GM21529 (cell line): ENCODE data around the gene TBCB.
"Not testable (repeated sequence)": the region's sequence is repeated elsewhere in the genome, so short reads cannot be mapped to it uniquely, and the experiment has no call there.

Source experiments
- ATAC-seq: cut with Tn5 transposase; IDR thresholded peaks from one replicate; pipeline ENCODE4 v1.9.1; 2021; ENCODE audit not compliant: unreplicated experiment

The TBCB gene, protein sequence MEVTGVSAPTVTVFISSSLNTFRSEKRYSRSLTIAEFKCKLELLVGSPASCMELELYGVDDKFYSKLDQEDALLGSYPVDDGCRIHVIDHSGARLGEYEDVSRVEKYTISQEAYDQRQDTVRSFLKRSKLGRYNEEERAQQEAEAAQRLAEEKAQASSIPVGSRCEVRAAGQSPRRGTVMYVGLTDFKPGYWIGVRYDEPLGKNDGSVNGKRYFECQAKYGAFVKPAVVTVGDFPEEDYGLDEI

DNA sequence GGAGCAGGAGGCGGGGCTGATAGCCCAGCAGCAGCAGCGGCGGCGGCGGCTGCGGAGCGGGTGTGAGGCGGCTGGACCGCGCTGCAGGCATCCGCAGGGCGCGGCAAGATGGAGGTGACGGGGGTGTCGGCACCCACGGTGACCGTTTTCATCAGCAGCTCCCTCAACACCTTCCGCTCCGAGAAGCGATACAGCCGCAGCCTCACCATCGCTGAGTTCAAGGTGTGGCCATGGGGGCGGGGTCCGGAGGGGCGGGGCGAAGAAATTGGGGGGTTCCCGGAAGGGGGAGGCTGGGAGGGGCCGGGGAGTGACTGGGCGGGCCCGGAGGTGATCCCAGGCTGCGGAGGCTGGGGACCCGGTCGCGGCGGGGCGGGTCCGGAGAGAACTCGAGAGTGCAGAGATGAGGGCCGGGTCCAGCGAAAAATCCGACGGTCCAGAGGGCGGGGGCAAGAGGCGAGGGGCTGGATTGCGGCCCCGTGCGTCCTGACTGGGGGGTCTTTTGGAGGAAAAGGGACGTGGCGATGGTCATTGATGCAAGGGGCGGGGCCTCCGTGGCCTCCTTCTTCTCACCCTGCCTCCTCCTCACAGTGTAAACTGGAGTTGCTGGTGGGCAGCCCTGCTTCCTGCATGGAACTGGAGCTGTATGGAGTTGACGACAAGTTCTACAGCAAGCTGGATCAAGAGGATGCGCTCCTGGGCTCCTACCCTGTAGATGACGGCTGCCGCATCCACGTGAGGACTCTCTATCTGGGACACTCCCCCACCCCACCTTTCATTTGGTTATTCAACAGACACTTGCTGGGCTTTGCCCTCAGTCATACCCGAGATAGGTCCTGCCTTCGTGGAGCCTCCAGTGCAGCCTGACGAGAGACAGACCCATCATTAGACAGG is at the start of gene TBCB:
TSS of gene TBCB (plus strand) at position 16 of the 891 bp plus-strand sequence. CDS start at position 109, 93 bp downstream.
- ATAC-seq: no peak

DNA sequence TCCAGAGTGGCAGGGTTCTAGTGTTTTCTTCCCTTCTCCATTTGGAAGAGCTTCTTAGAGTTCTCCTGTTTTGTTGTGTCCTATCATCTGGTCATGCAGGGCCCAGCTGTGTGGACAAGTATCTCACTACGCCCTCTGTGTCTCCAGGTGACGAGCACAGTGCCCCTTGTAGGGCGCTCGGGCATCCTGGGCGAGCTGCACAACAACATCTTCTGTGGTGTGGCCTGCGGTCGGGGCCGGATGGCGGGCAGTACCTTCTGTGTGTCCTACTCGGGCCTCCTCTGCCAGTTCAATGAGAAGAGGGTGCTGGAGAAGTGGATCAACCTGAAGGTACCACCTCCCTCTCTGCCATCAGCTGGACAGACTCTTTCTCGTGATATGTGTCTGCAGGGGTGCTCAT is 47.6 kb upstream of the TBCB start:
- no peak for ATAC-seq

GRCh38 chr19:36068810-36069499 is 46.3 kb upstream of the TBCB start:
- not testable (repeated sequence) for ATAC-seq

DNA sequence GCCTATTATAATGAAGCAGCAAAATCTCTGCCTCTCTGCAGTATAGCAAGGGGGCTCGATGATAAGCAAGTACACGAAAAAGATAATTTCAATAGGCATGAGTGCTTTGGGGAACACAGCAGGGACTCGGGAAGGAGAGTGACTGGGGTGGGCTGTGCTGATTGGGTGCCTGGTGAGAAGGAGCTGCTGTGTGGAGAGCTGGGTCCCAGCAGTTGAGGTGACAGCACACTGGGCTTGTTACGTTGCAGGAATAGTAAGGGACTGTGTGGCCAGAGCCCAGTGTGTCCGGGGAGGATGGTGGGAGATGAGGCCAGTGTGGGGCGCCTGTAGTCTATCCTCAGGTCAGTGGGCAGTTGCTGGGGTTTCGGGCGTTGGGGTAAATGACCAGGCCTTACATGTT is 43.2 kb upstream of the TBCB start:
- no peak for ATAC-seq

DNA sequence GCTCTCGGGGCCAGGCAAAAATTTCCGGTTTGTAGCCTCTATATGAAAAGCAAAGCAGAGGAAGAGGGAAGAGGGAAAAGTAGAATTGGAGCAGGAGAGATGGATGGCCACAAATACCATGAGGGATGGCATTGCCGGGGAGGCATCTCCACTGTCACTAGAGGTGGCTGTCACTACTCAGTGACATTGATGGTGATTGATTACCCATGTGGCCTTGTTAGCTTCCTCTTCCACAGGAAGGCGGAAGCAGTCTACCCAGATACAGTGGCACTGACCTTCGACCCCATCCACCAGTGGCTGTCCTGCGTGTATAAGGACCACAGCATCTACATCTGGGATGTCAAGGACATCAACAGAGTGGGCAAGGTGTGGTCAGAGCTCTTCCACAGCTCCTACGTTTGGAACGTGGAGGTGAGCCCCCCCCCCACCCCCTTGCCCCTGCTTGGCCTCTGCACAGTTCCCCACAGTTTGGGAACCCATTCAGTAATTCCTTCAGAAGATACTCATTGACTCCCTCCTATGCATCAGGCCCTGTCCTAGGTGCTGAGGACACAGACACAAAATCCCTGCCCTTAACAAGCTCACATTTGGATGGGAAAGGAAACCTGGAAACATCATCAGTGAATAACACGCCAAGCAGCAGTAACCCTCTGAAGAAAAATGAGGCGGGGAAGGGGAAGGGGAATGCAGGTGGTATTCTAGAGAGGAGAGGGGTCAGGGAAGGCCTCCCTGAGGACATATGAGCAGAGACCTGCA is 42.0 kb upstream of the TBCB start:
- ATAC-seq: no peak

DNA sequence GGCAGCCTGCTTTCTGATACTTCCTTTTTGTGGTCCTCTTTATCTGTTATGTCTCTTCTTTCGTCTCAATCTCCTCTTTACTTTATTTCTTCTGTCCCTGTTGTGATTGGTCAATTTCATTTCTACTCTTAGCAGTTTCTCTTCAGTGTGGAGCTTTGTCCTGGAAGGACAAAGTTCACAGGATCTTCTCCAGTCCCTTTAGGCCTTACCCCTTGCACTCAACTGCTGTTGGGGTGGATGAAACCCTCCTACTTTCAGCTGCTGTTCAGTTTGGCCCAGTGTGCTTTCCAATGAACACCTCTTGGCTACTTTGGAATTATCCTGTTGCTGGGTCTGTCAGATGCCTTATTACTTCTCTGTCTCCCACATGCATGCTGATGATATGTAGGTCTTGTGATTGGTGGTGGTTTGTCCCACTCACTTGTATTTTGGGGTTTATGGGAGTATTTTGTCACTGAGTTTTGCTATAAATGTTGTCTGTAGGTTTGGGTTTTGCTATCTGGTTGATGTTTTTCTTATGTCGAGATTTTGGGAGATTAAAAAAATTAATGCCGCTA is 35.8 kb upstream of the TBCB start:
- ATAC-seq: no peak

DNA sequence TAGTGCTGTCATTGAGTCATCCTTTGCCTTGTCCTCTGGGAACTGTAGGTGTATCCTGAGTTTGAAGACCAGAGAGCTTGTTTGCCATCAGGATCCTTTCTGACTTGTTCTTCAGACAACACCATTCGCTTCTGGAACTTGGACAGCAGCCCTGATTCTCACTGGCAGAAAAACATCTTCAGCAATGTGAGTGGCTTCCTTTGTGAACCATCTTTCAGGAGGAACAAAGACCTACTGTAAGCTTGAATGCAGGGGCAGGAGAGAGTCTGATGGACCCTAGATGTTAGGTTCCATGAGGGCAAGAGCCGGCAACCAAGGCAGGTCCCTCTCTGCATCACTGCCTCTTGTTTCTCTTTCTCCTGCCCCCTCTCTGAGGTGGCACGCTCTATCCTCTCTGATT is 33.9 kb upstream of the TBCB start:
- ATAC-seq: no peak

GRCh38 chr19:36081894-36082293 is 33.4 kb upstream of the TBCB start:
- no peak for ATAC-seq

- ATAC-seq: no peak
These were observed 32.4 kb upstream of the TBCB start for GRCh38 chr19:36082916-36083315.

DNA sequence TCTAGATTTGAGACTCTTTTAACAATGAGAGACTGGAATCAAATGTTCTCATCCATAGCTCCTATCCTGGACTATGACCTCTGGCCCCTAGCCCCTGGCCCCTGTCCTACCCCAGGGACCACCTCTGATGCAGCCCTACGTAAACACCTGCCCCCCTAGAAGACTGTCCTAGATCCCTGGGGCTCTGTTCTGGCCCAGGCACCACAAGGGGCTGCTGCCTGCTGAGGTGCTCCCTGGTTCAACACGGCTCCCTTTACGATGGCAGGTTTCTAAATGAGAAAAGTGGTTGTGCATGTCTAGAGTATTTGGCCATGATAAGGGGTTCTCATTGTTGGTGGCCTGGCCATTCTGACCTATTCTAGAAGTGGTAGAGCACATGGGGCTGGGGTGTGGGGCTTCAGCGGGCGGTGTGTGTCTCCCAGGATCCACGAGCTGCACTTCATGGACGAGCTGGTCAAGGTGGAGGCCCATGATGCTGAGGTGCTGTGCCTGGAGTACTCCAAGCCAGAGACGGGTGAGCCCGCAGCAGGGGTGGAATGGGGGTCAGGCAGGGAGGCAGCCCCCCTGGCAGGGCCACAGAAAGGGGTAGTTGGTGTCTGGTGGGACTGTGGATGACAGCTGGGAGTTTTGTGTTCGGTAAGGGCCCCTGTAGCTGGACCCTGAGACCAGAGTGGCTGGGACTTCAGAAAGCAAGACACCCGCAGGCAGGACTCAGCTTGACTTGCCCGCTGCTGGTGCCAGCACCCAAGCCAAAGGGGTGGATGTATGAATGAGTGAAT is 30.8 kb upstream of the TBCB start:
- no peak for ATAC-seq

DNA sequence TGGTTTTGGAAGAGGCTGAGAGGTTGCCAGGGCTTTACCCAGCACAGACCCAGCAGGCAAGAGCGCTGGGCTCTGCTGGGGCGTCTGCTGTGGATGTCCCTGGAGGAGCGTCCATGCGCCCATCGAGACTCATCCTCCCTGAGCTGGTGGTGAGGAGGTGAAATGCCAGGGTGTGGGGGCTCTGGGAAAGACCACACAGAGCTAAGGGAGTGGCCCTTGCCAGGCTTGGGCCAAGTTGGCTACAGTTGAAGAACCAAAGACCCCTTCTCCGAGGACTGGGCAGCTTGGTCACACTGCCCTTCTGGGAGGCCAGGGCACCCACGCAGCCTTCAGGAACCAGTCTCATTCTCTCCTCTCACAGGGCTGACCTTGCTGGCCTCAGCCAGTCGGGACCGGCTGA is 28.9 kb upstream of the TBCB start:
- ATAC-seq: no peak

- ATAC-seq: no peak
These were observed 25.4 kb upstream of the TBCB start for GRCh38 chr19:36089847-36090246.

- no peak for ATAC-seq
These were observed 24.2 kb upstream of the TBCB start for GRCh38 chr19:36090910-36091695.

- ATAC-seq: no peak
These were observed 22.7 kb upstream of the TBCB start for GRCh38 chr19:36092566-36092965.

DNA sequence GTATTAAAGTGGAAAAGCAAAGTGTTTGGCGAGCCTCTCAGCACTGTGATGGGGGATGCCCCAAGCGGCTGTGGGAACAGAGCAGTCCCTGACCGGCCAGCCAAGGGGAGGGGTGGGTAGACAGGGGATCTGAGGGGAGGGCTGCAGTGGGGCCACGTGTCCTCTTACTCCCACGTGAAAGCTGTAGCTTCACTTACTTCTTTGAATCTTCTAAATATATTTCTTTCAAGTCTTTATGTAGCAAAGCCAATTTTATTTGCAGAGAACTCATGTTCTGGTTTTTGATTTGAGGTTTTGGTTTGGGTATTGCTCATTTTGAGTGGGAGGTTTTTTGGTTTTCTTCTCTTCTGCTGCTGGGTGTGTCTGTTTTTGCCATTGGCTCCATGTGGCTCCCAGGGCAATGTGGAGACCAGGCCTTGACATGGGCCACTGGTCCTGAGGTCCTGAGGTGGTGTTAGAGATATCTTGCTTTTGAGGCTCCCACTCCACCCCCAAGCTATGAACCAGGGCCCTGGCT is 22.1 kb upstream of the TBCB start:
- peak; percentile 55 for ATAC-seq

DNA sequence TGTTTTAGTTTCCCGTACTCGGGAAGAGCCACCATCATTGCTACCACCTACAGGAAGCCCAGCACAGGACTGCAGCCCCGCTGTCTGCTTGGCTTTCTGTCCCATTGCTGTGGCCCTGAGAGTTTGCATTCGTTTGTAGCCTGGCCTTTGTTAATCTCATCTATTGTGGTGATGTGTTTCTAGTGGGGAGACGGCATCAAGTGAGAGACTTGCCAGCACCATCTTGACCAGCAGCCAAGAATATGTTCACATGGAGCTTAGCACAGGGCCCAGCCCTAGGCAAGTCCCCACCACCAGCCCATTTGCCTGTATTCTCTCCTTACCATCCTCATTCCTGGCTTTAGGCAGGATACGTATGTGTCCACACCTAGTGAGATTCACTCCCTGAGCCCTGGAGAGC is 21.6 kb upstream of the TBCB start:
- peak; percentile 14 for ATAC-seq

DNA sequence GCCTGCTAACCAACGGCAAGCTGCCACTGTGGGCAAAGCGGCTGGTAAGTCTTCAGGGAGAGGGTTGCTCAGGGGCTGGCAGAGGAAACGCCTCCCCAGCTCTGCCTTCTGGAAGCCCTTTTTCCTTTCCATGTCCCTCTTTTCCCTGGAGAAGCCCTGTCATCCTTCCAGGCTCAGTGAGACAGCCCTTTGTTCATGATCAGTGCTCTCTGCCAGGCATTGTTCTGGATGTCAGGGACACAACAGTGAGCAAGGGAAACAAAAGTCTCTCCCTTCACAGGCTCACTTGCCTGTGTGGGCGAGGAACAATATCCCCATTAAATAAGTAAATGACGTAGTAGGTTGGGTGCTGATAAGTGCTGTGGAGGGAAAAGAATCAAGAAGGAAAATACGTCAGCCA is 18.2 kb upstream of the TBCB start:
- no peak for ATAC-seq

DNA sequence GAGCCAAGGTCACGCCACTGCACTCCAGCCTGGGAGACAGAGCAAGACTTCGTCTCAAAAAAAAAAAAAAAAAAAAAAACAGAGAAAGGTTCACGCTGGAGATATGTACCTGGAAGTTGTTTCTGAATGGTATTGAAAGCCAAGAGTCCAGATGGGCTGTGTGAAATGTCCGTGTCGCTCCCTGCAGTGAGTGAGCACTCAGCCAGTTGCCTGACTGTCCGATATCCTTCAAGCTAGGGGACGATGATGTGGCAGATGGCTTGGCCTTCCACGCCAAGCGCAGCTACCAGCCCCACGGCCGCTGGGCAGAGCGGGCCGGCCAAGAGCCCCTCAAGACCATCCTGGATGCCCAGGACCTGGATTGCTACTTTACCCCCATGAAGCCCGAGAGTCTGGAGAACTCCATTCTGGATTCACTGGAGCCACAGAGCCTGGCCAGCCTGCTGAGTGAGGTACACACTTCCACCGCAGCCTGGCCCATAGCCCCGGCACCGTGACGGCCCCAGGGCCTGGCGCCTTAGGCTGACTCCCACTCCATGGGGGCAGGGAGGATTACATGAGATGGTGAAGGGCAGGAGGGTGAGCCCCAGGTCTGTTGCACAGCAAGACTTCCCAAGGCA is 16.0 kb upstream of the TBCB start:
- no peak for ATAC-seq

DNA sequence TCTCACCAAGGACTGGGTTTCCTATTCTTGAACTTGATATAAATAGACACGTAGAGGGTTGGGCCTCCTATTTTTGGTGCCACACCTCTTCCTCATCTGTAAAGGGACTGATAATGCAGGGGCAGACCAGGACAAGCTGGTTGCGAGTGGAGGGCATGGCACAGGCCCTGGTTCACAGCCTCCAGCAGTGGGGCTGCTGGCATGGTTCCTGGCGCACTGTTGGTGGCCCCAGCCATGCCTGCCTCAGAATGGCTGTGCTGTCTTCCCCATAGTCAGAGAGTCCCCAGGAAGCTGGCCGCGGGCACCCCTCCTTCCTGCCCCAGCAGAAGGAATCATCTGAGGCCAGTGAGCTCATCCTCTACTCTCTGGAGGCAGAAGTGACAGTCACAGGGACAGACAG is 14.8 kb upstream of the TBCB start:
- no peak for ATAC-seq
